ENCODE data around the gene WTIP. TPM values are rescaled to one million over a fixed set of nuclear protein-coding genes. Genes with fewer than 3 reads are reported as not detected.

Gene WTIP
- total RNA-seq, 1 donor, result 21.8 TPM

DNA sequence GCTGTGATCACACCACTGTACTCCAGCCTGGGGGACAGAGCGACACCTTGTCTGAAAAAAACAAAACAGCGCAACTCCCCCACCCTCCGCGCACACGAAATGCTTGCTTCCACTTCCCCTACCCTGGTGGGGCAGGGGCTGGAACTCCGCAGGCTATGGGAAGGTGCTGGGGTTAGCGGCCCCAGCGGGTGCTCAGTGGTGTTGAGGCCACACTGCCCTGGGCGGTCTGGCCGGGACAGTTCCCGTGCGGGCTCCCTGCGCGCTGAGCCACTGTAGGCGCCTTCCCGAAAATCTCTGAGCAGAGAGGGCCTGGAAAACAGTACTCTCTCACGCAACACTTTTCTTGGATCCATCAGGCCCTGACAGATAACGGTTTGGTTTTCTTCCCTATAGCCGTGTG, 1.1 kb upstream of the WTIP start:
- no peak for DNase-seq (ENCODE audit: low read depth)
- TF ChIP-seq, protein P1, sequence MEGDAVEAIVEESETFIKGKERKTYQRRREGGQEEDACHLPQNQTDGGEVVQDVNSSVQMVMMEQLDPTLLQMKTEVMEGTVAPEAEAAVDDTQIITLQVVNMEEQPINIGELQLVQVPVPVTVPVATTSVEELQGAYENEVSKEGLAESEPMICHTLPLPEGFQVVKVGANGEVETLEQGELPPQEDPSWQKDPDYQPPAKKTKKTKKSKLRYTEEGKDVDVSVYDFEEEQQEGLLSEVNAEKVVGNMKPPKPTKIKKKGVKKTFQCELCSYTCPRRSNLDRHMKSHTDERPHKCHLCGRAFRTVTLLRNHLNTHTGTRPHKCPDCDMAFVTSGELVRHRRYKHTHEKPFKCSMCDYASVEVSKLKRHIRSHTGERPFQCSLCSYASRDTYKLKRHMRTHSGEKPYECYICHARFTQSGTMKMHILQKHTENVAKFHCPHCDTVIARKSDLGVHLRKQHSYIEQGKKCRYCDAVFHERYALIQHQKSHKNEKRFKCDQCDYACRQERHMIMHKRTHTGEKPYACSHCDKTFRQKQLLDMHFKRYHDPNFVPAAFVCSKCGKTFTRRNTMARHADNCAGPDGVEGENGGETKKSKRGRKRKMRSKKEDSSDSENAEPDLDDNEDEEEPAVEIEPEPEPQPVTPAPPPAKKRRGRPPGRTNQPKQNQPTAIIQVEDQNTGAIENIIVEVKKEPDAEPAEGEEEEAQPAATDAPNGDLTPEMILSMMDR (IDR thresholded peaks at IDR 0.05; ENCODE audit: insufficient read depth, low read length), result no peak
- no peak overlapping the region for H3K4me3 ChIP-seq (ENCODE audit: low read depth, low read length)

DNA sequence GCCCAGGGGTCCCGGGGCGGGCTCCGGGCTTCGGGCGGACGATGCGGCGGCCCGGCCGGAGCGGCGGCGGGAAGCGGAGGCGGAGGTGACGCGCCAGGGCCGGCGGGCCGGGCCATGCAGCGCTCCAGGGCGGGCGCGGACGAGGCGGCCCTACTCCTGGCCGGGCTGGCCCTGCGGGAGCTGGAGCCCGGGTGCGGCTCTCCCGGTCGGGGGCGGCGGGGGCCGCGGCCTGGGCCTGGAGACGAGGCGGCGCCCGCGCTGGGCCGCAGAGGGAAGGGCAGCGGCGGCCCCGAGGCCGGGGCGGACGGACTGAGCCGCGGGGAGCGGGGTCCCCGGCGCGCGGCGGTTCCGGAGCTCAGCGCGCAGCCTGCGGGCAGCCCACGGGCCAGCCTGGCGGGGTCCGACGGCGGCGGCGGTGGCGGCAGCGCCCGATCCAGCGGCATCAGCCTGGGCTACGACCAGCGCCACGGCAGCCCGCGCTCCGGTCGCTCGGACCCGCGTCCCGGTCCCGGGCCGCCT, 362 bp downstream of the WTIP start:
- TF ChIP-seq, protein P1 (IDR thresholded peaks at IDR 0.05; ENCODE audit: insufficient read depth, low read length), result no peak
- peak overlapping the region; percentile 84 for H3K4me3 ChIP-seq (ENCODE audit: low read depth, low read length)
- peak; percentile 56 for DNase-seq (ENCODE audit: low read depth)

DNA sequence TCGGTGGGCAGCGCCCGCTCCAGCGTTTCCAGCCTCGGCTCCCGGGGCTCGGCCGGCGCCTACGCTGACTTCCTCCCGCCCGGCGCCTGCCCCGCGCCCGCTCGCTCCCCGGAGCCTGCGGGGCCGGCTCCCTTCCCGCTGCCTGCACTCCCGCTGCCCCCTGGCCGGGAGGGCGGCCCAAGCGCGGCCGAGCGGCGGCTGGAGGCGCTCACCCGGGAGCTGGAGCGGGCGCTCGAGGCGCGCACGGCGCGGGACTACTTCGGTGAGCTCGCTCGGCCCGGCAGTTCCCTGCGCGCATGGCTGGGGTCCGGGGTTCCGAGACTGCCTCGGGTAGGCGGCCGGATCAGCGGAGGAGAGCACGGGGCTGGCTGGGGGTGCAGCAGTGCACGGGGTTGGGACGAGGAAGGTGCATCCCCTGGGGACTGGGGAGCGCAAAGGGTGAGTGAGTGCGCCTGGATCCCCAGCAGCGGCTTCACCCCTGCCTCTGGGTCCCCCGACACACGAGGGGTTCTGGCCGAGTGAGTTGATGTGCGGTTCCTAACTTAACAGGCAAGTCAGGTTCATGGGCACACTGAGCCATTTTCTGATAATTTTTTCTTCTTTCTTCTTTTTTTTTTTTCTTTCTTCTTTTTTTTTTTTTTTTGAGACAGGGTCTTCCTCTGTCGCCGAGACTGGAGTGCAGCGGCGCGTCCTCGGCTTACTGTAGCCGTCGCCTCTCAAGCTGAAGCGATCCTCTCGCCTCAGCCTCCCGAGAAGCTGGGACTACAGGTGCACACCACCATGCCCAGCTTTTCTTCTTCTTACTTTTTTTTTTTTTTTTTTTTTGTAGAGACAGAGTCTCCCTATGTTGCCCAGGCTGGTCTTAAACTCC, 1.1 kb downstream of the WTIP start:
- TF ChIP-seq, protein P1 (IDR thresholded peaks at IDR 0.05; ENCODE audit: insufficient read depth, low read length), result no peak
- H3K4me3 ChIP-seq (ENCODE audit: low read depth, low read length), result peak overlapping the region; percentile 84
- peak; percentile 32 for DNase-seq (ENCODE audit: low read depth)

DNA sequence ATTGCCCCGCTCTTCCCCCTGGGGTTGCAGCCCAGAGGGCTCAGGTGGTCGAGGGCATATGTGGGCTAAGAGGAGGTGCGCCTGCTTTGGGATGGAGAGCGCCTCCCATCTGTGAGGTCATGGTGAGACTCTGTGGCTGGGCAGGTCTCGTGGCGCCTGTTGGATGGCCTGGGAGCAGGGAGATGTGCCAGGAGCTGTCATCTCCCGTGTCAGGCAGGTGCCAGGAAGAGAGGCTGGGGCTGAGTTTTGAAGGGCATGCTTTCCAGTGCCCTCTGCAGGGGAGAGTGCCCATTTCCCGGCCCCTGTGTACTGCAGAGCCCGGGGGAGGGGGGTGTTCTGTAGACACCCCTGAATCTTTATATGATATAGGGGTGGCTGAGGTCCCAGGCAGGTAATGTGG, 2.8 kb downstream of the WTIP start:
- no peak overlapping the region for H3K4me3 ChIP-seq (ENCODE audit: low read depth, low read length)
- no peak for DNase-seq (ENCODE audit: low read depth)
- TF ChIP-seq, protein P1 (IDR thresholded peaks at IDR 0.05; ENCODE audit: insufficient read depth, low read length), result no peak

DNA sequence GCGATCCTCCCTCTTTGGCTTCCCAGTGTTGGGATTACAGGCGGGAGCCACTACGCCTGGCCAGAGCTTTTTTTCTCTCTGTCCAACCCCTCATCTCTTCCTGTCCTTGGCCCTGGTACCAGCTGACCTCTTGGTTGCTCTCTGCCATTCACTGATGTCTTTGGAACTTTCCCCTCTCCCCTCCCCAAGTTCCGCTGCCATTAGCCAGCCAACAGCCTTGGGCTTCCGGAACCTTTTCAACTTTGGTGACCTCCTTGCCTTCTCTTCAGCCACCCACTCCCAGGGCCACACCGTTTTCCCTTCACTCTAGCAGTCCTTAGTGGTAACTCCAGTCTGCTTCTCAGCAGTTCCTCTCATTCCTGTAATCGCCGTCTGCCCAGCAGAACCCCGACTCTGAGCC, 4.3 kb downstream of the WTIP start:
- no peak for DNase-seq (ENCODE audit: low read depth)
- TF ChIP-seq, protein P1 (IDR thresholded peaks at IDR 0.05; ENCODE audit: insufficient read depth, low read length), result no peak
- no peak overlapping the region for H3K4me3 ChIP-seq (ENCODE audit: low read depth, low read length)

DNA sequence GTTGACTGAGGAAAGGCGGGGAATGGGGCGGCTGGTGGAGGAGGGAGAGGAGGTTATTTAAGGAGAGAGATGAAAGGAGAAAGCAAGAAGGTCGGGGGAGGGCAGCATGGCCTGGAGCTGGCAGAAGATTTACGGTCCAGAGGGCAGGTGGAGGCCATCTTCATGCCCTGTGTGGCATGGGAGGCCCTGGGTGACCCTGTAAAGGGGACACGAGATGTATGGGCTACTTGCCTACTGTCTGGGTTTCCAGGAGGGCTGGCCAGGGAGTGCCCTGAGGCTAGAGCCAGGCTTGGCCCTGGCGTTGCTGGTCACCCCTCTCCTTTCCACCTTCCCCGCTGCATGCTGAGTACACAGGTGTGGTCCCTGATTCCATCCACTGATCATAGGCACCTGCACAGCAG, 6.1 kb downstream of the WTIP start:
- TF ChIP-seq, protein P1 (IDR thresholded peaks at IDR 0.05; ENCODE audit: insufficient read depth, low read length), result no peak
- no peak for DNase-seq (ENCODE audit: low read depth)
- H3K4me3 ChIP-seq (ENCODE audit: low read depth, low read length), result no peak overlapping the region

All from fibroblast of the aortic adventitia (primary cell).